ENCODE measurements around the gene FAM120AOS. TPM values are rescaled to one million over a fixed set of nuclear protein-coding genes. Genes with fewer than 3 reads are reported as not detected.

The FAM120AOS gene
- total RNA-seq, 1 donor from 2014 or later, result 47.5 TPM

GRCh38 chr9:93475856-93476255 is 22.5 kb upstream of the FAM120AOS start:
- Mint-ChIP-seq H3K4me1 (ENCODE audit: low read depth) (peaks cover 5% of the 10 kb centered on the region), H3K36me3 (ENCODE audit: insufficient read depth) (peaks cover 9% of the 10 kb centered on the region), H3K27me3 (no peaks in the 10 kb centered on the region), H3K27ac (no peak overlapping the region), H3K9me3 (ENCODE audit: low read depth) (no peaks in the 10 kb centered on the region), H3K4me3 (ENCODE audit: low read depth) (no peak overlapping the region)
- TF ChIP-seq, protein P1, sequence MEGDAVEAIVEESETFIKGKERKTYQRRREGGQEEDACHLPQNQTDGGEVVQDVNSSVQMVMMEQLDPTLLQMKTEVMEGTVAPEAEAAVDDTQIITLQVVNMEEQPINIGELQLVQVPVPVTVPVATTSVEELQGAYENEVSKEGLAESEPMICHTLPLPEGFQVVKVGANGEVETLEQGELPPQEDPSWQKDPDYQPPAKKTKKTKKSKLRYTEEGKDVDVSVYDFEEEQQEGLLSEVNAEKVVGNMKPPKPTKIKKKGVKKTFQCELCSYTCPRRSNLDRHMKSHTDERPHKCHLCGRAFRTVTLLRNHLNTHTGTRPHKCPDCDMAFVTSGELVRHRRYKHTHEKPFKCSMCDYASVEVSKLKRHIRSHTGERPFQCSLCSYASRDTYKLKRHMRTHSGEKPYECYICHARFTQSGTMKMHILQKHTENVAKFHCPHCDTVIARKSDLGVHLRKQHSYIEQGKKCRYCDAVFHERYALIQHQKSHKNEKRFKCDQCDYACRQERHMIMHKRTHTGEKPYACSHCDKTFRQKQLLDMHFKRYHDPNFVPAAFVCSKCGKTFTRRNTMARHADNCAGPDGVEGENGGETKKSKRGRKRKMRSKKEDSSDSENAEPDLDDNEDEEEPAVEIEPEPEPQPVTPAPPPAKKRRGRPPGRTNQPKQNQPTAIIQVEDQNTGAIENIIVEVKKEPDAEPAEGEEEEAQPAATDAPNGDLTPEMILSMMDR (IDR thresholded peaks at IDR 0.05; ENCODE audit: unreplicated experiment), result no peak
- no peak for DNase-seq (ENCODE audit: low spot score, unreplicated experiment)

GRCh38 chr9:93475108-93475507 is 21.7 kb upstream of the FAM120AOS start:
- Mint-ChIP-seq H3K27ac (no peak overlapping the region), H3K27me3 (no peaks in the 10 kb centered on the region), H3K9me3 (ENCODE audit: low read depth) (no peaks in the 10 kb centered on the region), H3K36me3 (ENCODE audit: insufficient read depth) (peaks cover 12% of the 10 kb centered on the region), H3K4me1 (ENCODE audit: low read depth) (peaks cover 11% of the 10 kb centered on the region), H3K4me3 (ENCODE audit: low read depth) (no peak overlapping the region)
- TF ChIP-seq, protein P1 (IDR thresholded peaks at IDR 0.05; ENCODE audit: unreplicated experiment), result no peak
- DNase-seq (ENCODE audit: low spot score, unreplicated experiment), result no peak

DNA sequence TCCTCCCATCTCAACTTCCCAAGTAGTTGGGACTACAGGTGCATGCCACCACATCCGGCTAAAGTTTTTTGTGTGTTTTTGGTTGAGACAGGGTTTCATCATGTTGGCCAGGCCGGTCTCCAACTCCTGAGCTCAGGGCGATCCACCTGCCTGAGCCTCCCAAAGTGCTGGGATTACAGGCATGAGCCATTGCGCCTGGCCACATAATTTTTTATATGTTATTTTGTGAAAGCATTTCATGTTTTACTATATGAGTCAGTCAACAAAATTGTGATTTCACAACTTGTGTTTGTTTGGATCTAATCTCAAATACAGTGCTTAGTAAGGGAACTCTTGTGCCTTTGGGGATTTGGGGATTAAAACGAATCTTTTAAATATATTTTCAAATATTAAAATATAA is 20.0 kb upstream of the FAM120AOS start:
- no peak for DNase-seq (ENCODE audit: low spot score, unreplicated experiment)
- Mint-ChIP-seq H3K27me3 (no peaks in the 10 kb centered on the region), H3K9me3 (ENCODE audit: low read depth) (no peaks in the 10 kb centered on the region), H3K4me1 (ENCODE audit: low read depth) (peaks cover 13% of the 10 kb centered on the region), H3K36me3 (ENCODE audit: insufficient read depth) (peaks cover 12% of the 10 kb centered on the region), H3K27ac (no peak overlapping the region), H3K4me3 (ENCODE audit: low read depth) (no peak overlapping the region)
- TF ChIP-seq, protein P1 (IDR thresholded peaks at IDR 0.05; ENCODE audit: unreplicated experiment), result no peak

DNA sequence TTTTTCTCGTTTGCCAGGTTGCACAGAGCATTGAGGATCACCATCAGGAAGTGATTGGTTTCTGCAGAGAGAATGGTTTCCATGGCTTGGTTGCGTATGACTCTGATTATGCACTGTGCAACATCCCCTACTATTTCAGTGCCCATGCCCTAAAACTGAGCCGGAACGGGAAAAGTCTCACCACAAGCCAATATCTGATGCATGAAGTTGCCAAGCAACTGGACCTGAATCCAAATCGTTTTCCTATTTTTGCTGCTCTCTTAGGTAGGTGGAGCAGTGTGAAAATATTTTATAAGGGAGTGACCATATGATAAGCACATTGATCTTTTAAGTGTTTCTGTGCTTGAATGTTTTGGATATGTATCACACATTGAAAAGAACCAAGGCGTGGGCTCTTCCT is 17.7 kb upstream of the FAM120AOS start:
- TF ChIP-seq, protein P1 (IDR thresholded peaks at IDR 0.05; ENCODE audit: unreplicated experiment), result no peak
- Mint-ChIP-seq H3K9me3 (ENCODE audit: low read depth) (no peaks in the 10 kb centered on the region), H3K4me1 (ENCODE audit: low read depth) (peaks cover 28% of the 10 kb centered on the region)

DNA sequence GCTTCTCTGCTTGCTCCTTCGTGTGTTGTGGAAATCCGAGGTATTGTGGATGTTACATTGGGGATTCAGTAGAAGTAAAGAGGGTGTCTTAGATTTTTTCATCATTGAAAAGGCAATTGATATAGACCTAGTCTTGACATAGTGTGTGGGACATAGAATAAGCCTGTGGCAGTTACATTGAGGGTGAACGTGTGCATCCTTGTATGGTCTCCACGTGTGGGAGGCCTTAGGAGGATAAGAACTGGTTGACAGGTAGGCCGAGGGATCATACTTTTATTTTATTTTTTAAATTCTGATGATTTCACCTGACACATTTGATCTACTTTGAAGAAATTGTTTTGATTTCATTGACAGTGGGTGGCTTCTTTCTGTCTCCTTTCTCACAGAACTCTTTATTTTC is 17.0 kb upstream of the FAM120AOS start:
- Mint-ChIP-seq H3K9me3 (ENCODE audit: low read depth) (no peaks in the 10 kb centered on the region), H3K27ac (no peak overlapping the region), H3K4me1 (ENCODE audit: low read depth) (peaks cover 28% of the 10 kb centered on the region), H3K4me3 (ENCODE audit: low read depth) (no peak overlapping the region), H3K27me3 (no peaks in the 10 kb centered on the region), H3K36me3 (ENCODE audit: insufficient read depth) (peaks cover 12% of the 10 kb centered on the region)
- no peak for DNase-seq (ENCODE audit: low spot score, unreplicated experiment)
- TF ChIP-seq, protein P1 (IDR thresholded peaks at IDR 0.05; ENCODE audit: unreplicated experiment), result no peak

More for the DNA sequence above, 17.7 kb upstream of the FAM120AOS start:
- Mint-ChIP-seq H3K27ac (no peak overlapping the region), H3K27me3 (no peaks in the 10 kb centered on the region), H3K36me3 (ENCODE audit: insufficient read depth) (peaks cover 12% of the 10 kb centered on the region), H3K4me3 (ENCODE audit: low read depth) (no peak overlapping the region)
- DNase-seq (ENCODE audit: low spot score, unreplicated experiment), result no peak
